ENCODE data around the gene DGCR2.

The DGCR2 gene

GRCh38 chr22:19019029-19019678, 103.1 kb downstream of the DGCR2 start:
- Histone ChIP-seq H3K27me3 (ENCODE audit: insufficient read depth, poor library complexity, severe bottlenecking) (peaks cover 2% of the 10 kb centered on the region), H3K4me3 (replicated peaks; ENCODE audit: insufficient read depth, low read length) (no peak overlapping the region), H3K27ac (replicated peaks) (no peak overlapping the region)
- DNase-seq (ENCODE audit: low read depth in 1 of 2, low spot score in 1 of 2), result no peak
- TF ChIP-seq REST (IDR thresholded peaks at IDR 0.05; ENCODE audit: insufficient replicate concordance, low read depth) (no peak), SPI1 (IDR thresholded peaks at IDR 0.05; ENCODE audit: borderline replicate concordance, low read depth) (no peak), GABPA (IDR thresholded peaks at IDR 0.05; ENCODE audit: low read depth) (no peak), POLR2AphosphoS5 (IDR thresholded peaks at IDR 0.05; ENCODE audit: low read depth) (no peak)
- TF ChIP-seq, protein P1, sequence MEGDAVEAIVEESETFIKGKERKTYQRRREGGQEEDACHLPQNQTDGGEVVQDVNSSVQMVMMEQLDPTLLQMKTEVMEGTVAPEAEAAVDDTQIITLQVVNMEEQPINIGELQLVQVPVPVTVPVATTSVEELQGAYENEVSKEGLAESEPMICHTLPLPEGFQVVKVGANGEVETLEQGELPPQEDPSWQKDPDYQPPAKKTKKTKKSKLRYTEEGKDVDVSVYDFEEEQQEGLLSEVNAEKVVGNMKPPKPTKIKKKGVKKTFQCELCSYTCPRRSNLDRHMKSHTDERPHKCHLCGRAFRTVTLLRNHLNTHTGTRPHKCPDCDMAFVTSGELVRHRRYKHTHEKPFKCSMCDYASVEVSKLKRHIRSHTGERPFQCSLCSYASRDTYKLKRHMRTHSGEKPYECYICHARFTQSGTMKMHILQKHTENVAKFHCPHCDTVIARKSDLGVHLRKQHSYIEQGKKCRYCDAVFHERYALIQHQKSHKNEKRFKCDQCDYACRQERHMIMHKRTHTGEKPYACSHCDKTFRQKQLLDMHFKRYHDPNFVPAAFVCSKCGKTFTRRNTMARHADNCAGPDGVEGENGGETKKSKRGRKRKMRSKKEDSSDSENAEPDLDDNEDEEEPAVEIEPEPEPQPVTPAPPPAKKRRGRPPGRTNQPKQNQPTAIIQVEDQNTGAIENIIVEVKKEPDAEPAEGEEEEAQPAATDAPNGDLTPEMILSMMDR (IDR thresholded peaks at IDR 0.05; ENCODE audit: insufficient read depth, low read length), result no peak

DNA sequence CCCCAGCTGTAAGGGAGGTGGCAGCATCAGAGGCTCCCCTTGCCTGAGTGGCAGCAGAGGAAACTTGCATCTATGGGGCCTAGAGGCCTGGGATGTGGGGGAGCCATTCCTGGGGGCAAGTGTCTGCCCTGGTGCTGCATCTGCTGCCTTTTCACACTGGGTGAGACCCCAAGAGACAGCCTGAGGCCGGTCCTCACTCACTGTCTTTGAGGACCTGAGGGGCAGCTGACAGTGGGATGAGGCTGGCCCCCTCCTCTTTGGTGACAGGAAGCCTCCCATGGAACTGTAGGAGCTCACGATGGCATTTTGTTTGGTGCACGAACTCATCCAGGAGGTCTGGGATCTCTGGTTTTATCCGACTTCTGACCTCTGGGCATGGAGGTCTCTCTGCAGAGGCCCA, 104.0 kb downstream of the DGCR2 start:
- Histone ChIP-seq H3K27me3 (ENCODE audit: insufficient read depth, poor library complexity, severe bottlenecking) (peaks cover 2% of the 10 kb centered on the region), H3K4me3 (replicated peaks; ENCODE audit: insufficient read depth, low read length) (no peak overlapping the region), H3K27ac (replicated peaks) (no peak overlapping the region)
- DNase-seq (ENCODE audit: low read depth in 1 of 2, low spot score in 1 of 2), result no peak
- no peak for TF ChIP-seq GABPA (IDR thresholded peaks at IDR 0.05; ENCODE audit: low read depth)
- TF ChIP-seq, protein P1 (IDR thresholded peaks at IDR 0.05; ENCODE audit: insufficient read depth, low read length), result no peak
- TF ChIP-seq REST (IDR thresholded peaks at IDR 0.05; ENCODE audit: insufficient replicate concordance, low read depth), result no peak
- TF ChIP-seq SPI1 (IDR thresholded peaks at IDR 0.05; ENCODE audit: borderline replicate concordance, low read depth), result no peak
- no peak for TF ChIP-seq POLR2AphosphoS5 (IDR thresholded peaks at IDR 0.05; ENCODE audit: low read depth)

- Histone ChIP-seq H3K27ac (replicated peaks) (no peak overlapping the region), H3K4me3 (replicated peaks; ENCODE audit: insufficient read depth, low read length) (no peak overlapping the region), H3K27me3 (ENCODE audit: insufficient read depth, poor library complexity, severe bottlenecking) (peaks cover 2% of the 10 kb centered on the region)
- TF ChIP-seq, protein P1 (IDR thresholded peaks at IDR 0.05; ENCODE audit: insufficient read depth, low read length), result no peak
- TF ChIP-seq POLR2AphosphoS5 (IDR thresholded peaks at IDR 0.05; ENCODE audit: low read depth) (no peak), REST (IDR thresholded peaks at IDR 0.05; ENCODE audit: insufficient replicate concordance, low read depth) (no peak), GABPA (IDR thresholded peaks at IDR 0.05; ENCODE audit: low read depth) (no peak), SPI1 (IDR thresholded peaks at IDR 0.05; ENCODE audit: borderline replicate concordance, low read depth) (no peak)
- DNase-seq (ENCODE audit: low read depth in 1 of 2, low spot score in 1 of 2), result no peak
Measured at GRCh38 chr22:19016081-19016766, 106.0 kb downstream of the DGCR2 start.

All from HL-60 (cell line).